BE2C (cell line): Measurements from ENCODE around the gene BRIP1.
"Not testable (repeated sequence)": the region's sequence is repeated elsewhere in the genome, so short reads cannot be mapped to it uniquely, and the experiment has no call there.

Experiments
- DNase-seq: peaks from one replicate; pipeline ENCODE4 v3.0.0-alpha.2; 2020
- H3K27me3 ChIP-seq: fragments of 250-450 bp; sonication (Bioruptor Pico); 2 replicates; pipeline ENCODE4 v1.5.1; 2020; ENCODE audit warnings: mild to moderate bottlenecking
- H3K36me3 ChIP-seq: fragments of 250-450 bp; sonication (Bioruptor Pico); 2 replicates; pipeline ENCODE4 v1.5.1; 2020; ENCODE audit warnings: mild to moderate bottlenecking
- H3K4me1 ChIP-seq: fragments of 250-450 bp; sonication (Bioruptor Pico); 2 replicates; pipeline ENCODE4 v1.5.1; 2020
- H3K4me3 ChIP-seq: 2 replicates; pipeline ENCODE4 v1.5.1; 2011; ENCODE audit warnings: low read depth, low read length
- H3K9me3 ChIP-seq: fragments of 250-450 bp; sonication (Bioruptor Pico); 2 replicates; pipeline ENCODE4 v1.5.1; 2020
- TF ChIP-seq, protein P1 (sequence below): IDR thresholded peaks from 2 replicates; pipeline ENCODE4 v1.5.1; 2012; ENCODE audit warnings: mild to moderate bottlenecking, low read depth, low read length

The BRIP1 gene

GRCh38 chr17:61821655-61822054 is 41.7 kb downstream of the BRIP1 start:
- no peaks in the 10 kb centered on the region for H3K9me3 ChIP-seq
- H3K4me3 ChIP-seq, result no peak overlapping the region
- no peaks in the 10 kb centered on the region; the same call in 1 of the 2 replicates for H3K4me1 ChIP-seq
- DNase-seq, result no peak
- TF ChIP-seq, protein P1, sequence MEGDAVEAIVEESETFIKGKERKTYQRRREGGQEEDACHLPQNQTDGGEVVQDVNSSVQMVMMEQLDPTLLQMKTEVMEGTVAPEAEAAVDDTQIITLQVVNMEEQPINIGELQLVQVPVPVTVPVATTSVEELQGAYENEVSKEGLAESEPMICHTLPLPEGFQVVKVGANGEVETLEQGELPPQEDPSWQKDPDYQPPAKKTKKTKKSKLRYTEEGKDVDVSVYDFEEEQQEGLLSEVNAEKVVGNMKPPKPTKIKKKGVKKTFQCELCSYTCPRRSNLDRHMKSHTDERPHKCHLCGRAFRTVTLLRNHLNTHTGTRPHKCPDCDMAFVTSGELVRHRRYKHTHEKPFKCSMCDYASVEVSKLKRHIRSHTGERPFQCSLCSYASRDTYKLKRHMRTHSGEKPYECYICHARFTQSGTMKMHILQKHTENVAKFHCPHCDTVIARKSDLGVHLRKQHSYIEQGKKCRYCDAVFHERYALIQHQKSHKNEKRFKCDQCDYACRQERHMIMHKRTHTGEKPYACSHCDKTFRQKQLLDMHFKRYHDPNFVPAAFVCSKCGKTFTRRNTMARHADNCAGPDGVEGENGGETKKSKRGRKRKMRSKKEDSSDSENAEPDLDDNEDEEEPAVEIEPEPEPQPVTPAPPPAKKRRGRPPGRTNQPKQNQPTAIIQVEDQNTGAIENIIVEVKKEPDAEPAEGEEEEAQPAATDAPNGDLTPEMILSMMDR, result no peak
- H3K27me3 ChIP-seq, result no peaks in the 10 kb centered on the region
- peaks cover 10% of the 10 kb centered on the region; the same call in 1 of the 2 replicates for H3K36me3 ChIP-seq

DNA sequence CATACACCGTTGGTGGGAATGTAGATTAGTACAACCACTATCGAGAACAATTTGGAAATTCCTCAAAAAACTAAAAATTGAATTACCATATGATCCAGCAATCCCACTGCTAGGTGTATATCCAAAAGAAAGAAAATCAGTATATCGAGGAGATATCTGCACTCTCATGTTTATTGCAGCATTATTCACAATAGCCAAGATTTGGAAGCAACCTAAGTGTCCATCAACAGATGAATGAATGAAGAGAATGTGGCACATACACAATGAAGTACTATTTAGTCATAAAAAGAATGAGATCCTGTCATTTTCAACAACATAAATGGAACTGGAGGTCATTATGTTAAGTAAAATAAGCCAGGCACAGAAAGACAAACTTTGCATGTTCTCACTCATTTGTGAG is 44.1 kb downstream of the BRIP1 start:
- not testable (repeated sequence) for H3K4me1 ChIP-seq, H3K9me3 ChIP-seq, H3K4me3 ChIP-seq, H3K27me3 ChIP-seq, DNase-seq
- H3K36me3 ChIP-seq, result peaks cover 12% of the 10 kb centered on the region; the same call in 1 of the 2 replicates

- TF ChIP-seq, protein P1, result no peak
- no peaks in the 10 kb centered on the region; the same call in 1 of the 2 replicates for H3K4me1 ChIP-seq
- no peak for DNase-seq
- peaks cover 12% of the 10 kb centered on the region; the same call in 1 of the 2 replicates for H3K36me3 ChIP-seq
- no peaks in the 10 kb centered on the region for H3K9me3 ChIP-seq
- H3K4me3 ChIP-seq, result no peak overlapping the region
- no peaks in the 10 kb centered on the region for H3K27me3 ChIP-seq
These were observed 45.1 kb downstream of the BRIP1 start for GRCh38 chr17:61818225-61818624.

GRCh38 chr17:61817452-61817851 is 45.9 kb downstream of the BRIP1 start:
- H3K9me3 ChIP-seq, result no peaks in the 10 kb centered on the region
- H3K36me3 ChIP-seq, result peaks cover 12% of the 10 kb centered on the region; the same call in 1 of the 2 replicates
- H3K4me1 ChIP-seq, result no peaks in the 10 kb centered on the region
- no peak overlapping the region for H3K4me3 ChIP-seq
- no peak for DNase-seq
- TF ChIP-seq, protein P1, result no peak
- no peaks in the 10 kb centered on the region for H3K27me3 ChIP-seq

DNA sequence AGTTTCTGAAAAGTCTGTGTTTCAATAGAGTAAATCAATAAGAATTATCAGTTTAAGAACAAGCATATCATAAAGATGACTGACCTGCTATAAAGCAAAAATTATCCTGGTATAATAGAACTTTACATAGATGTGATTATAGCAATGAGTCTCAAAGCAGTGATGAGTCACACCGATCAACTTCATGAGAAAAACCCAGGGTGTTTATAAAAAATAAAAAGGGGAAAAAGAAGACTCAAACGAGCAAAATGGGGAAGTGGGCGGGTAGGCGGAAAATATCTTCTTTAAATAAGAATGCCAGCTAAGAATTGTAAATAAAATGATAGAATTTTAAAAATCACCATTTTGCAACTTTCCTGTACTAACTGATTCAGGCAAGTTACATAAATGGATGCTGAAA is 46.8 kb downstream of the BRIP1 start:
- no peak for DNase-seq
- Histone ChIP-seq H3K4me3 (no peak overlapping the region), H3K27me3 (no peaks in the 10 kb centered on the region), H3K4me1 (no peaks in the 10 kb centered on the region), H3K9me3 (no peaks in the 10 kb centered on the region), H3K36me3 (peaks cover 12% of the 10 kb centered on the region; the same call in 1 of the 2 replicates)
- TF ChIP-seq, protein P1, result no peak

DNA sequence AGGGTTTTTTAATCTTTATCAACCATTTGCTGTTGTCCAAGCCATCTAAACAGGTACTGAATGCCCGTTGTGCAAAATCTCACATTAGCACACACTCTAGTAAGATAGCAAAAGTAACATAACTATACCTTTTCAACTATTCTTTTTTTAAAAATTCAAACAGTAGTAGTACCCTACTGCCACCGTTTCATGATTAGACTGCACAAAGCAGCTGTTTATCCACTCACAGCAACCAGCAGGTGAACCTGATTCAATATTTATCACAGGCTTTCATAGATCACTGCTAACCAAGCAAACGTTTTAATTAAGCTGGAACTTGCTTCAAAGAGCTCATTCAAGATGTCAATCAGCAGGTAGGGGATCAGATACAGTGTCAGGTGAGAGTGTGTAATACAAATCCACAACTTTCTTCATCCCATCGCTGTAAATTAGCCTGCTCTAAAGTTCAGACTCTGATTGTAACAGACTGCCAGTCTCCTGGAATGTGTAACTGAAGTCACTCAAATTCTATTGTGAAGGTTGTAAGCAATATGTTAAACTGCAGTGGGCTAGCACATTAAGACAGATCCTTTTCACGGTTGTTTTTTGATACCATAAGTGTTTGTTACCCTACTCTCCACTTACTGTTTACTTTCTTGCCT is 47.3 kb downstream of the BRIP1 start:
- peaks cover 10% of the 10 kb centered on the region; the same call in 1 of the 2 replicates for H3K36me3 ChIP-seq
- no peaks in the 10 kb centered on the region for H3K9me3 ChIP-seq
- TF ChIP-seq, protein P1, result no peak
- no peaks in the 10 kb centered on the region for H3K27me3 ChIP-seq
- DNase-seq, result no peak
- no peak overlapping the region for H3K4me3 ChIP-seq
- no peaks in the 10 kb centered on the region for H3K4me1 ChIP-seq
